Esophagus (tissue), 2 donors: Measurements from ENCODE around the gene MLH1. TPM values are rescaled to one million over a fixed set of nuclear protein-coding genes. Genes with fewer than 3 reads are reported as not detected.
"Not testable (repeated sequence)": the region's sequence is repeated elsewhere in the genome, so short reads cannot be mapped to it uniquely, and the experiment has no call there.

Experiments used
- H3K27ac ChIP-seq, 2 donors: one replicate each; pipeline ENCODE4 v1.5.1; 2013; ENCODE audit warnings: low read depth in 2 of 2, mild to moderate bottlenecking in 2 of 2, inconsistent platforms in 1 of 2, low read length in 1 of 2, moderate library complexity in 1 of 2
- H3K27me3 ChIP-seq, 2 donors: one replicate each; pipeline ENCODE4 v1.6.1; 2013; ENCODE audit warnings: low read length in 2 of 2, control low read depth in 1 of 2, mild to moderate bottlenecking in 1 of 2; ENCODE audit not compliant: insufficient read depth in 2 of 2, control insufficient read depth in 1 of 2
- H3K36me3 ChIP-seq, 2 donors: one replicate each; pipeline ENCODE4 v1.6.1; 2013; ENCODE audit warnings: low read length in 1 of 2; ENCODE audit not compliant: control insufficient read depth in 2 of 2, insufficient read depth in 2 of 2
- H3K4me1 ChIP-seq, 2 donors: one replicate each; pipeline ENCODE4 v1.6.1; 2013; ENCODE audit warnings: low read length in 1 of 2; ENCODE audit not compliant: control insufficient read depth in 2 of 2, insufficient read depth in 2 of 2
- H3K4me3 ChIP-seq, 2 donors: one replicate each; pipeline ENCODE4 v1.5.1; 2013; ENCODE audit warnings: low read length in 2 of 2, mild to moderate bottlenecking in 2 of 2, low read depth in 1 of 2, moderate library complexity in 1 of 2
- H3K9me3 ChIP-seq, 2 donors: one replicate each; pipeline ENCODE4 v1.6.1; 2013; ENCODE audit warnings: mild to moderate bottlenecking in 2 of 2, low read depth in 1 of 2, low read length in 1 of 2, moderate library complexity in 1 of 2; ENCODE audit not compliant: control insufficient read depth in 2 of 2, insufficient read depth in 1 of 2
- WGBS, 2 donors: extraction: QIAGEN DNeasy Blood & Tissue Kit; methylation state at CpG; one replicate each; pipeline ENCODE4 v1.1.7; 2013; 5-methylcytosine and 5-hydroxymethylcytosine counted together
- polyA plus RNA-seq, 2 donors: library from polyadenylated mRNA; stranded (reverse); fragments of 200-250 nt; gene quantifications; one replicate each; pipeline ENCODE4 v1.2.3, GENCODE V29; 2013
- donor health status: healthy with polysubstance abuse.
- donor health status: Bipolar disorder and iron deficiency.

Gene MLH1
- polyA plus RNA-seq, 2 donors: 7.0 to 13.9 TPM

DNA sequence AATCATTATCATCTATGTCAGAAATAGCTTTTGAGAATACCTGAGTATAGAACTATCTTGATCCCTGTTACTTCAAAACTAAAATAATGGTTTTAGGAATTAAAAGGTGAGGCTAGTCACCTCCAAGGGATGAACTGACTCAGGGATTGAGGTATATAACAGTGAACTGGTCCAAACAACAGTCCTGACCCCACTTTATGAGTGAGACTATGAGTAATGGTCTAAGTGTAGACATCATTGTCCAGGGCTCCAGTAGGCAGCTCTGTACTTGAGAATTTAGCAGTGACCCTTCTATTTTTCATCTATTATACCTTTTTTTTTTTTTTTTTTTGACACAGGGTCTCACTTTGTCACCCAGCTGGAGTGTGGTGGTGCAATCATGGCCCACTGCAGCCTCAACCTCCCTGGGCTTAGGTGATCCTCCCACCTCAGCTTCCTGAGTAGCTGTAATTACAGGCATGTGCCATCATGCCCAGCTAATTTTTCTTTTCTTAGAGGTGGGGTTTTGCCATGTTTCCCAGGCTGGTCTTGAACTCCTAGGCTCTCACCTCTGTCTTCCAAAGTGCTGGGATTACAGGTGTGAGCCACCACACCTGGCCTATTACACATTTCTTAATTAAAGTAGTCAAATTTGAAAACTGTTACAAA lies 36.3 kb downstream of the MLH1 start:
- Histone ChIP-seq H3K27me3 (no peaks in the 10 kb centered on the region), H3K9me3 (no peaks in the 10 kb centered on the region), H3K4me1 (no peaks in the 10 kb centered on the region), H3K36me3 (peaks cover 0 to 16% of the 10 kb centered on the region in 2 donors), H3K27ac (no peak overlapping the region), H3K4me3 (no peak overlapping the region)

GRCh38 chr3:37030588-37030987 lies 37.3 kb downstream of the MLH1 start:
- peaks cover 0 to 16% of the 10 kb centered on the region in 2 donors for H3K36me3 ChIP-seq
- no peak overlapping the region for H3K27ac ChIP-seq

DNA sequence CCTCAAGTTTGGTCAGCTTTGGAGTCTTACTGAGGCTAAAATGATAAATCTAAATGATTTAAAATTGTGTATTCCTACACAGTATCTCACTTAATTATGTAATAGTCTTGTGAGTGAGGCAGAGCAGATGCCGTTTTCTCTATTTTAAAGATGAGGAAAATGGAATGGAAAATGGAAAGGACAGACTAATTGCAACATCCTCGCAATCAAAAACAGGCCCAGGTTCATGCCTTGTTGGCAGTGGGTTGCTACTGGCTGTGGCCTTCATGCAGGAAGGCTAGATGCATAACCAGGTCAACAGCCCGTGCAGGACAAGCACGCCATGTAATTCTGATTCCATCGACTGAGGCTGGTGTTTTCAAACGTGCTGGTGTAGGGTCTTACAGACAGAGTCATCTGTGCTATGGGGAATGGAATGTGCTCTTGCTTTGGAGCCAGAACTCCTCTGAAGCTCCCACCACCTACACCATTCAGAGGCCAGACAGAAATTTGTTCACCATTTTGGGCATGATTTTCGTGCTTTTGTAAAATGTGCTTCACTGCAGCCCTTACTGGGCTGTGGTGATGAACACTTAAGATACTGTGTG lies 37.9 kb downstream of the MLH1 start:
- no peak overlapping the region for H3K27ac ChIP-seq
- H3K36me3 ChIP-seq: peaks cover 0 to 16% of the 10 kb centered on the region in 2 donors
- no peaks in the 10 kb centered on the region for H3K9me3 ChIP-seq
- 84 to 85% methylated on average over 7 of the region's 7 CpGs for WGBS, 2 donors
- no peaks in the 10 kb centered on the region for H3K4me1 ChIP-seq
- no peaks in the 10 kb centered on the region for H3K27me3 ChIP-seq
- H3K4me3 ChIP-seq: no peak overlapping the region

More at GRCh38 chr3:37030588-37030987, 37.3 kb downstream of the MLH1 start:
- Histone ChIP-seq H3K9me3 (no peaks in the 10 kb centered on the region), H3K27me3 (no peaks in the 10 kb centered on the region), H3K4me1 (no peaks in the 10 kb centered on the region), H3K4me3 (no peak overlapping the region)
- 36 to 51% methylated on average over 3 of the region's 3 CpGs for WGBS, 2 donors

- H3K4me3 ChIP-seq: no peak overlapping the region
- H3K27me3 ChIP-seq: no peaks in the 10 kb centered on the region
- H3K27ac ChIP-seq: peak overlapping the region in 1 of 2 donors; percentile 34
- H3K9me3 ChIP-seq: no peaks in the 10 kb centered on the region
- peaks cover 0 to 13% of the 10 kb centered on the region in 2 donors for H3K36me3 ChIP-seq
- no peaks in the 10 kb centered on the region for H3K4me1 ChIP-seq
- 78 to 79% methylated on average over 10 of the region's 10 CpGs for WGBS, 2 donors
Observed at GRCh38 chr3:37032961-37033360, 39.6 kb downstream of the MLH1 start.

- Histone ChIP-seq H3K36me3 (peaks cover 3 to 8% of the 10 kb centered on the region in 2 donors), H3K27me3 (no peaks in the 10 kb centered on the region), H3K4me3 (no peak overlapping the region), H3K9me3 (no peaks in the 10 kb centered on the region), H3K4me1 (no peaks in the 10 kb centered on the region), H3K27ac (no peak overlapping the region)
- 96 to 98% methylated on average over 3 of the region's 3 CpGs for WGBS, 2 donors
Observed at GRCh38 chr3:37037352-37037751, 44.0 kb downstream of the MLH1 start.

DNA sequence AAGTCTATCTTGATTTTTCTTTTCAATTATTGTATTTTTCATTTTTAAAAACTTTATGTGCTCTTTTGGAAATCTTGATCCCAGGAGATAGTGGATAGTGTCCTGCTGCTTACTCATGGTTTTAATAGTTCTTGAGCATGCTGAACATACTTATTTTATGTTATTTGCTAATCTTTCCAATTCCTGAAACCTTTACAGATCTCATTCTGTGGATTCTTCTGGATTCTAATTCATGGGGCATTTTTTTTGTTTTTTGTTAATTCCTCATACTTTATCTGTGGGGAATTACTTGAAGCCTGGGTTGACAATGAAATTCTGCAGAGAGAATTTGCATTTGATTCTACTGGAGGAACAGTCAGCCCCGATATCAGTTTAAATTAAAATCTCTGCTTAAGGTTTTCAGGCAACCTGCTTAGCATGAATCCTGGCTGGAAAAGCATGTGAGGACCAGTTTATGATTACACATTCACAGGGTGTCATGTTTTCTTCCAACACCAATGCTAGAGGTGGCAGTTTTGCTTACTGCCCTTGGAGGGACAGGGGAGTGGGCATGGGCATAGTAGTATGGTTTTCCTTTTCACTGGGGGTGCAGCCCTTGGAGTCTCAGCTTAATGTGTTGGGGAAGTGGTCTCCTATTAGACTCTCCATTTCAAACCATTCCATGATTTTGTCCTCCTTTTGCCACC lies 46.0 kb downstream of the MLH1 start:
- H3K36me3 ChIP-seq: peaks cover 3 to 4% of the 10 kb centered on the region in 2 donors
- H3K4me3 ChIP-seq: no peak overlapping the region
- no peaks in the 10 kb centered on the region for H3K9me3 ChIP-seq
- 96 to 100% methylated on average over 1 of the region's 1 CpG for WGBS, 2 donors
- H3K4me1 ChIP-seq: no peaks in the 10 kb centered on the region
- H3K27ac ChIP-seq: no peak overlapping the region
- H3K27me3 ChIP-seq: no peaks in the 10 kb centered on the region

DNA sequence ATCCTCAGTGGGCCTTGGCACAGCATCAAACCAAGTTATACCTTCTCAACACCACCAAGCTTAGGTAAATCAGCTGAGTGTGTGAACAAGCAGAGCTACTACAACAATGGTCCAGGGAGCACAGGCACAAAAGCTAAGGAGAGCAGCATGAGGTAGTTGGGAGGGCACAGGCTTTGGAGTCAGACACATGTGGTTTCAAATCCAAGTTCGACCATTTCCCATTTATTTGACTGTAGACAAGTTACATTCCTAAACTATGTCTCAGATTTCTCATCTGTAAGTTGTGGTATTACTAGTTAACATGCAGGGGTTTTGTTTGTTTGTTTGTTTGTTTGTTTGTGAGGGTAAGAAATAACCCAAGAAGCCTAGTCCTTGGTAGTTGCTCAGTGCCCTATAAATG lies 46.9 kb downstream of the MLH1 start:
- no peaks in the 10 kb centered on the region for H3K27me3 ChIP-seq
- WGBS, 2 donors: 85 to 91% methylated on average over 1 of the region's 1 CpG
- H3K4me3 ChIP-seq: no peak overlapping the region
- H3K27ac ChIP-seq: no peak overlapping the region
- no peaks in the 10 kb centered on the region for H3K9me3 ChIP-seq
- no peaks in the 10 kb centered on the region for H3K4me1 ChIP-seq
- peaks cover 3 to 4% of the 10 kb centered on the region in 2 donors for H3K36me3 ChIP-seq

- H3K27ac ChIP-seq: no peak overlapping the region
- peaks cover 3 to 4% of the 10 kb centered on the region in 2 donors for H3K36me3 ChIP-seq
- WGBS, 2 donors: 36 to 38% methylated on average over 1 of the region's 1 CpG
Observed at GRCh38 chr3:37041546-37042195, 48.4 kb downstream of the MLH1 start.

GRCh38 chr3:37042712-37043111 lies 49.4 kb downstream of the MLH1 start:
- not testable (repeated sequence) for H3K27ac ChIP-seq, H3K4me3 ChIP-seq, H3K9me3 ChIP-seq, H3K27me3 ChIP-seq, H3K4me1 ChIP-seq, H3K36me3 ChIP-seq
- WGBS, 2 donors: 60 to 63% methylated on average over 3 of the region's 3 CpGs

More at GRCh38 chr3:37041546-37042195, 48.4 kb downstream of the MLH1 start:
- no peaks in the 10 kb centered on the region for H3K9me3 ChIP-seq
- H3K4me3 ChIP-seq: no peak overlapping the region
- H3K27me3 ChIP-seq: no peaks in the 10 kb centered on the region
- H3K4me1 ChIP-seq: no peaks in the 10 kb centered on the region
